ENCODE data around the gene ASIC4. TPM values are rescaled to one million over a fixed set of nuclear protein-coding genes. Genes with fewer than 3 reads are reported as not detected.

Gene ASIC4
- total and polyA plus RNA-seq, 12 donors = 0.15 to 16.3 (median 1.1) TPM; not detected in 4

GRCh38 chr2:219566640-219567039, 52.4 kb downstream of the ASIC4 start:
- peaks cover 8 to 10% of the 10 kb centered on the region in 2 donors for H3K4me1 ChIP-seq (replicated peaks in 1 of 2)
- peaks cover 0 to 23% of the 10 kb centered on the region in 2 donors for H3K36me3 ChIP-seq (replicated peaks in 1 of 2)
- no peak for TF ChIP-seq CTCF (IDR thresholded peaks at IDR 0.05)
- intact Hi-C loops (cut with DNase I) = no loop called here
- WGBS, 4 donors = 86 to 93% (median 91%) methylated on average over 10 to 11 of the region's 11 CpGs
- no peaks in the 10 kb centered on the region for H3K9me3 ChIP-seq (replicated peaks in 1 of 3)
- DNase-seq = no peak
- no peaks in the 10 kb centered on the region for H3K27me3 ChIP-seq
- H3K4me3 ChIP-seq = no peak overlapping the region
- no peak overlapping the region for H3K27ac ChIP-seq

- 92 to 95% (median 92%) methylated on average over 11 to 18 of the region's 18 CpGs for WGBS, 4 donors
- H3K36me3 ChIP-seq (replicated peaks in 1 of 2) = peaks cover 0 to 23% of the 10 kb centered on the region in 2 donors
- no peak for DNase-seq
Observed at GRCh38 chr2:219567131-219567530, 52.8 kb downstream of the ASIC4 start.

DNA sequence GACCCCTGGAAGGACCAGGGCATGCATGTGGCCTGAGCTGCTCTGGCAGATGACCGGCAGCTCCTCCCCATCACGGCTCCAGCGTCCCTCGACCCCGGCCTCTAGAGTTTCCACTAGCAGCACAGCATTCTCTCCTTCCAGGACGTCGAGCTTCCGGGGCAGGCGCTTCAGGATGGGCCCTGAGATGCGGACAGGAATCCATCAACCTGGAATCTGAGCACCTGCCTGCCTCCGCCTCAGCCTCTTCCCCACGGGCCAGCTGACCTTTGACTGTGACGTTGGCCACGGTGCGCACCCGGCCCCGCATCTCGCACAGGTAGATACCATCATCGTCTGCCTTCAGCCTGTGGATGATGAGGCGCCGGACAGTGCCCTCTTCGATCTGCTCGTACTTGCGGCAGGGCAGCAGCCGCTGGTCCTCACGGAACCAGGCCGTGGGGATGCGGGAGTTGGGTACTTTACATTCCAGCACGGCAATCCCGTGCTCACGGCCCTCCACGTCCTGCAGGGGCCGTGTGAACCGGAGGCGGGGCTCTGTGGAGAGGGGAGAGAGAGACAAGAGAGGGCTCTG, 53.6 kb downstream of the ASIC4 start:
- H3K27ac ChIP-seq = no peak overlapping the region
- H3K4me3 ChIP-seq = no peak overlapping the region
- peaks cover 10 to 16% of the 10 kb centered on the region in 2 donors for H3K4me1 ChIP-seq (replicated peaks in 1 of 2)
- no peaks in the 10 kb centered on the region for H3K9me3 ChIP-seq (replicated peaks in 1 of 3)
- no peak for TF ChIP-seq CTCF (IDR thresholded peaks at IDR 0.05)
- TF ChIP-seq POLR2A (IDR thresholded peaks at IDR 0.05) = no peak
- no peaks in the 10 kb centered on the region for H3K27me3 ChIP-seq
- intact Hi-C loops (cut with DNase I) = no loop called here
- 90 to 93% (median 92%) methylated on average over 24 to 35 of the region's 35 CpGs for WGBS, 4 donors
- DNase-seq = no peak
- H3K36me3 ChIP-seq (replicated peaks in 1 of 2) = peaks cover 0 to 23% of the 10 kb centered on the region in 2 donors

More at GRCh38 chr2:219567131-219567530, 52.8 kb downstream of the ASIC4 start:
- Histone ChIP-seq H3K9me3 (replicated peaks in 1 of 3) (no peaks in the 10 kb centered on the region), H3K27me3 (no peaks in the 10 kb centered on the region), H3K4me1 (replicated peaks in 1 of 2) (peaks cover 10 to 13% of the 10 kb centered on the region in 2 donors), H3K27ac (no peak overlapping the region), H3K4me3 (no peak overlapping the region)
- intact Hi-C loops (cut with DNase I) = no loop called here
- no peak for TF ChIP-seq CTCF (IDR thresholded peaks at IDR 0.05)
- no peak for TF ChIP-seq POLR2A (IDR thresholded peaks at IDR 0.05)

DNA sequence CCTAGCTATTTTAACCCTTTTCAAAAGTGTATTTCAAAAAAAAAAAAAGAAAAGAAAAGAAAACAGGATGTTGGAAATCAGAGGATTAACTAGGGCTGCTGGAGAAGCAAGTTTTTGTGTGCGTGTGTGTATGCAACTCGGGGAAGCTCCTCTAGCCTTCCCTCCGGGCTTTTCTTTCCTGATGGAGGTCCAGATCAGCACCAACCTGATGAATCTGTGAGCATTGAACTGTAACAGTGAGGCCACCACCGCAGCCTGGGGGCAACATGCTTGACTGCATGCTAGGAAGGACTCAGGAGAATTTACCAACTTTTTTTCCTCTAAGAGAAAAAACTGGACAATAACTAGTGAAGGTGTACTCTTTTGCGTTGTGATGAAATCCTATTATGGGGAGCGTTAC, 54.8 kb downstream of the ASIC4 start:
- Histone ChIP-seq H3K27me3 (no peaks in the 10 kb centered on the region), H3K9me3 (replicated peaks in 1 of 3) (no peaks in the 10 kb centered on the region), H3K36me3 (replicated peaks in 1 of 2) (peaks cover 0 to 22% of the 10 kb centered on the region in 2 donors), H3K27ac (no peak overlapping the region), H3K4me3 (no peak overlapping the region), H3K4me1 (replicated peaks in 1 of 2) (peaks cover 10 to 16% of the 10 kb centered on the region in 2 donors)
- DNase-seq = no peak
- no peak for TF ChIP-seq POLR2A (IDR thresholded peaks at IDR 0.05)
- TF ChIP-seq CTCF (IDR thresholded peaks at IDR 0.05) = no peak
- intact Hi-C loops (cut with DNase I) = no loop called here
- WGBS, 4 donors = 85 to 94% (median 91%) methylated on average over 6 of the region's 6 CpGs

All from adrenal gland (tissue), 12 donors.